K562 (cell line): ENCODE measurements around the gene CD14. TPM values are rescaled to one million over a fixed set of nuclear protein-coding genes. Genes with fewer than 3 reads are reported as not detected.

Source experiments
- ATAC-seq: fragments of 200-7000 bp; cut with Tn5 transposase; 3 replicates; pipeline ENCODE4 v1.9.1; 2020; ENCODE audit warnings: moderate library complexity
- BruUV-seq: library from RNA; stranded (reverse); fragments of 400-500 nt; replicated peaks from 2 replicates; lab custom pipeline; 2021; lab: Mats Ljungman, UMichigan
- CTCF ChIA-PET: fragments of 300-600 bp; formaldehyde crosslinking; extraction: SDS; loops from one replicate; lab custom pipeline; 2021; ENCODE audit warnings: low intra/inter-chr PET ratio; lab: Yijun Ruan, JAX
- POLR2A ChIA-PET: fragments of 300-600, 350-650 bp; sonication (Branson Sonifier 250); formaldehyde crosslinking; extraction: SDS; loops from one replicate; lab custom pipeline; 2021; ENCODE audit warnings: antibody characterized with exemption, inconsistent platforms; lab: Yijun Ruan, JAX
- DNase-seq, 4 experiments: peaks; one replicate each; pipeline versions ENCODE4 v3.0.0 to v3.0.0-alpha.2; 2011 to 2018; ENCODE audit warnings: low spot score in 3 of 4, mixed read lengths in 3 of 4; ENCODE audit errors: extremely low read depth in 1 of 4
- FAIRE-seq: peaks from 2 replicates; lab custom pipeline; 2011; peaks lifted over from hg19 to GRCh38; lab: Jason Lieb, UNC
- H2AFZ ChIP-seq: 2 replicates; pipeline ENCODE4 v1.6.0; 2011; ENCODE audit warnings: low read depth, low read length, control low read depth, inconsistent platforms
- H3K27ac ChIP-seq: fragments of 200-600 bp; 3 replicates; pipeline ENCODE4 v1.8.0; 2011; ENCODE audit warnings: low read depth, mild to moderate bottlenecking, control low read depth, inconsistent platforms, low read length, moderate library complexity, mixed read lengths; ENCODE audit errors: extremely low read depth
- H3K27me3 ChIP-seq, 2 experiments: fragments of 300-600 bp in 1 of 2; 2 replicates in 1 of 2; 3 replicates in 1 of 2; pipeline versions ENCODE4 v1.6.0 to v1.8.0; 2011; ENCODE audit warnings: inconsistent platforms in 2 of 2, low read length in 2 of 2, mild to moderate bottlenecking in 1 of 2, mixed read lengths in 1 of 2, moderate library complexity in 1 of 2; ENCODE audit not compliant: control insufficient read depth in 2 of 2, insufficient read depth in 2 of 2
- H3K36me3 ChIP-seq: fragments of 300-600 bp; 3 replicates; pipeline ENCODE4 v1.8.0; 2011; ENCODE audit warnings: mild to moderate bottlenecking, low read length, inconsistent platforms; ENCODE audit not compliant: control insufficient read depth, insufficient read depth
- H3K4me1 ChIP-seq, 2 experiments: fragments of 200-600 bp in 1 of 2; replicated peaks in 1 of 2; 2 replicates in 1 of 2; 3 replicates in 1 of 2; pipeline versions ENCODE4 v1.5.1 to v1.8.0; 2011; ENCODE audit warnings: inconsistent platforms in 2 of 2, low read length in 2 of 2, mild to moderate bottlenecking in 1 of 2, mixed read lengths in 1 of 2, moderate library complexity in 1 of 2; ENCODE audit not compliant: control insufficient read depth in 2 of 2, insufficient read depth in 2 of 2
- H3K4me2 ChIP-seq: 2 replicates; pipeline ENCODE4 v1.6.1; 2011; ENCODE audit warnings: low read length, control low read depth, inconsistent platforms, mixed read lengths; ENCODE audit not compliant: insufficient read depth
- H3K4me3 ChIP-seq: fragments of 200-600 bp; sonication (generic), shearing (Covaris generic); 2 replicates; pipeline ENCODE4 v1.5.1; 2016; ENCODE audit warnings: control low read depth, inconsistent platforms
- H3K79me2 ChIP-seq: fragments of 200-600 bp; 3 replicates; pipeline ENCODE4 v1.8.0; 2011; ENCODE audit warnings: low read length, inconsistent platforms; ENCODE audit not compliant: control insufficient read depth, insufficient read depth
- H3K9ac ChIP-seq, 2 experiments: 2 replicates each; pipeline versions ENCODE4 v1.6.0 to v1.6.1; 2011; ENCODE audit warnings: low read depth in 2 of 2, low read length in 2 of 2, control low read depth in 1 of 2, inconsistent platforms in 1 of 2, mild to moderate bottlenecking in 1 of 2, mixed read lengths in 1 of 2; ENCODE audit not compliant: insufficient read depth in 1 of 2
- H3K9me1 ChIP-seq: one replicate; pipeline ENCODE4 v1.6.0; 2011; ENCODE audit warnings: inconsistent platforms, mild to moderate bottlenecking, low read length, moderate library complexity; ENCODE audit not compliant: control insufficient read depth, insufficient read depth
- H3K9me3 ChIP-seq: replicated peaks from 2 replicates; pipeline ENCODE4 v1.5.1; 2011; ENCODE audit warnings: low read depth, low read length, inconsistent platforms; ENCODE audit not compliant: control insufficient read depth, insufficient read depth
- H4K20me1 ChIP-seq: replicated peaks from 2 replicates; pipeline ENCODE4 v1.6.1; 2011; ENCODE audit warnings: low read length, inconsistent platforms, mixed read lengths; ENCODE audit not compliant: control insufficient read depth, insufficient read depth
- ARID3A ChIP-seq: IDR thresholded peaks from 2 replicates; pipeline ENCODE4 v1.6.1; 2012; ENCODE audit warnings: low read depth, low read length, improper control_type of control experiment, borderline replicate concordance
- ATF4 ChIP-seq: fragments of 450-650 bp; formaldehyde crosslinking; IDR thresholded peaks from 2 replicates; pipeline ENCODE4 v1.4.0; 2022; ENCODE audit warnings: mild to moderate bottlenecking, moderate library complexity
- E2F6 ChIP-seq, 2 experiments: IDR thresholded peaks; 2 replicates each; pipeline ENCODE4 v1.6.1; 2011; ENCODE audit warnings: borderline replicate concordance in 1 of 2, control low read depth in 1 of 2, low read depth in 1 of 2, low read length in 1 of 2, mild to moderate bottlenecking in 1 of 2, mixed read lengths in 1 of 2, moderate library complexity in 1 of 2; ENCODE audit not compliant: insufficient read depth in 1 of 2, insufficient read length in 1 of 2, poor library complexity in 1 of 2, severe bottlenecking in 1 of 2; ENCODE audit errors: extremely low read depth in 1 of 2
- ELF4 ChIP-seq: fragments of 450-650 bp; formaldehyde crosslinking; IDR thresholded peaks from 2 replicates; pipeline ENCODE4 v1.4.0; 2022; ENCODE audit warnings: missing genetic modification characterization
- EP400 ChIP-seq: fragments of 450-650 bp; IDR thresholded peaks from 2 replicates; pipeline ENCODE4 v1.6.1; 2017; ENCODE audit warnings: antibody characterized with exemption, mild to moderate bottlenecking, moderate library complexity
- HOXB6 ChIP-seq: fragments of 250-450 bp; sonication (Bioruptor Pico); IDR thresholded peaks from 2 replicates; pipeline ENCODE4 v1.5.1; 2022; ENCODE audit warnings: mild to moderate bottlenecking, borderline replicate concordance
- KAT2B ChIP-seq: IDR thresholded peaks from one replicate; pipeline ENCODE4 v1.6.1; 2012; ENCODE audit warnings: low read depth, mild to moderate bottlenecking, control low read depth, inconsistent platforms, low read length, moderate library complexity
- MECOM ChIP-seq: fragments of 250-450 bp; sonication (Bioruptor Pico); IDR thresholded peaks from 2 replicates; pipeline ENCODE4 v1.8.0; 2022; ENCODE audit warnings: inconsistent platforms
- PHF20 ChIP-seq: fragments of 450-650 bp; IDR thresholded peaks from 2 replicates; pipeline ENCODE4 v1.6.1; 2018; ENCODE audit not compliant: partially characterized antibody
- POLR2B ChIP-seq: fragments of 450-650 bp; IDR thresholded peaks from 2 replicates; pipeline ENCODE4 v1.6.1; 2018; ENCODE audit warnings: low read depth; ENCODE audit not compliant: partially characterized antibody
- TFAM ChIP-seq: fragments of 250-450 bp; sonication (Bioruptor Pico); conservative IDR thresholded peaks from 2 replicates; pipeline ENCODE4 v1.5.0; 2021; ENCODE audit warnings: mild to moderate bottlenecking, moderate library complexity
- THAP12 ChIP-seq: fragments of 250-450 bp; sonication (Bioruptor Pico); IDR thresholded peaks from 2 replicates; pipeline ENCODE4 v1.9.0; 2021; ENCODE audit warnings: mild to moderate bottlenecking, inconsistent platforms
- ZBTB2 ChIP-seq: fragments of 450-650 bp; IDR thresholded peaks from 2 replicates; pipeline ENCODE4 v1.6.1; 2016; ENCODE audit warnings: antibody characterized with exemption
- ZFX ChIP-seq: sonication (generic); formaldehyde crosslinking; IDR thresholded peaks from 2 replicates; pipeline ENCODE4 v1.8.0; 2022; ENCODE audit warnings: mild to moderate bottlenecking, missing genetic modification reagents, moderate library complexity
- WGBS: fragments of 100-300 bp; shearing (Covaris generic); methylation state at CpG from one replicate; pipeline ENCODE4 v1.1.6; 2016; ENCODE audit warnings: low coverage, mixed read lengths; ENCODE audit not compliant: insufficient coverage; ENCODE audit errors: missing lambda C conversion rate; 5-methylcytosine and 5-hydroxymethylcytosine counted together
- in situ Hi-C: fragments of 300-500 bp; cut with MboI; formaldehyde crosslinking; loops from 4 replicates; pipeline ENCODE4 v1.15.0; 2018; ENCODE audit warnings: inconsistent platforms, mixed read lengths
- intact Hi-C: fragments of 100-400 bp; cut with micrococcal nuclease; formaldehyde crosslinking; loops from 2 replicates; pipeline ENCODE4 v1.14.2; 2022
- polyA plus RNA-seq, 8 experiments: library from polyadenylated mRNA; depleted of rRNA in 4 of 8; stranded (reverse) in 5 of 8; unstranded in 3 of 8; fragments of >200 nt; fragmentation: Nextera tagmentation in 2 of 8; fragmentation: Illumina TruSeq in 1 of 8; extraction: Ambion mirVana in 2 of 8; extraction: Trizol in 1 of 8; gene quantifications; 2 replicates each; pipeline versions ENCODE4 v1.2.1 to v1.2.3, GENCODE V29; 2011 to 2014; ENCODE audit warnings: inconsistent platforms in 1 of 8, missing spikeins in 1 of 8
- total RNA-seq, 7 experiments: library from RNA; depleted of rRNA in 6 of 7; stranded (reverse); fragments of >200 nt in 6 of 7; fragmentation: Illumina TruSeq in 2 of 7; extraction: Trizol in 2 of 7; gene quantifications; 2 replicates each; pipeline versions ENCODE4 v1.2.1 to v1.2.3, GENCODE V29; 2011 to 2021; ENCODE audit warnings: low replicate concordance in 1 of 7

Gene CD14
- total and polyA plus RNA-seq, 9 of the 15 experiments (the other 6 are each of a cell fraction or from before 2014, with no cell fraction given) = 0.07 to 0.47 (median 0.14) TPM; not detected in 2

GRCh38 chr5:140622301-140622700 lies 10.7 kb downstream of the CD14 start:
- no peak overlapping the region for H3K4me3 ChIP-seq
- WGBS = 59% methylated on average over 3 of the region's 3 CpGs
- BruUV-seq = no TSS peak
- H3K36me3 ChIP-seq = no peaks in the 10 kb centered on the region
- POLR2A ChIA-PET = interaction anchor here (0.7 to 1.6 kb wide), 3 partner anchors 9 to 74 kb away, joined by 3 to 4 read pairs (median 3); partner anchors contain the start of gene EIF4EBP3
- no peaks in the 10 kb centered on the region for H3K9me1 ChIP-seq
- H3K9ac ChIP-seq = no peak overlapping the region
- FAIRE-seq = no peak
- peak overlapping the region; percentile 68; the same call in 1 of the 2 replicates for H2AFZ ChIP-seq
- no peak for DNase-seq
- in situ Hi-C loops (no loop called here), intact Hi-C loops (no loop called here)
- H3K4me2 ChIP-seq = no peak overlapping the region; the same call in 1 of the 2 replicates
- CTCF ChIA-PET = no interaction called here
- H3K79me2 ChIP-seq = no peaks in the 10 kb centered on the region
- no peaks in the 10 kb centered on the region for H3K9me3 ChIP-seq
- H3K27me3 ChIP-seq = no peaks in the 10 kb centered on the region
- H3K27ac ChIP-seq = no peak overlapping the region
- H3K4me1 ChIP-seq = peaks cover 0 to 10% of the 10 kb centered on the region in 2 experiments; a peak in 3 of 5 replicates
- ATAC-seq = no peak
- no peaks in the 10 kb centered on the region for H4K20me1 ChIP-seq
- TF ChIP-seq THAP12 (CRISPR knock-in tag) = no peak
- TF ChIP-seq ZBTB2 = no peak
- no peak for TF ChIP-seq HOXB6
- TF ChIP-seq TFAM = no peak
- no peak for TF ChIP-seq E2F6 (IDR thresholded peaks at IDR 0.05; ENCODE audit: borderline replicate concordance in 1 of 2, extremely low read depth in 1 of 2, insufficient read depth in 1 of 2, insufficient read length in 1 of 2, low read depth in 1 of 2, low read length in 1 of 2, poor library complexity in 1 of 2, severe bottlenecking in 1 of 2)
- TF ChIP-seq POLR2B = no peak
- TF ChIP-seq EP400 = no peak
- TF ChIP-seq MECOM (CRISPR knock-in tag) = no peak
- TF ChIP-seq KAT2B = no peak
- no peak for TF ChIP-seq ELF4 (CRISPR knock-in tag)
- no peak for TF ChIP-seq ZFX (CRISPR knock-in tag)
- no peak for TF ChIP-seq PHF20
- no peak for TF ChIP-seq ATF4 (CRISPR knock-in tag)
- TF ChIP-seq ARID3A = no peak
